PC-3 (cell line): ENCODE measurements around the gene SAMD11.

ENCODE experiments used
- EZH2 ChIP-seq: fragments of 300-600 bp; sonication (generic); IDR thresholded peaks from one replicate; pipeline ENCODE4 v1.6.1; 2017; ENCODE audit warnings: antibody characterized with exemption, mild to moderate bottlenecking, low read length; ENCODE audit not compliant: unreplicated experiment
- EZH2phosphoT487 ChIP-seq: fragments of 300-600 bp; sonication (generic); IDR thresholded peaks from 2 replicates; pipeline ENCODE4 v1.6.1; 2018; ENCODE audit warnings: mild to moderate bottlenecking, antibody characterized with exemption, low read length, borderline replicate concordance
- TF ChIP-seq, protein P1 (sequence below): fragments of 300-600 bp; sonication (generic); conservative IDR thresholded peaks from 2 replicates; pipeline ENCODE4 v1.5.1; 2017; ENCODE audit warnings: antibody characterized with exemption, low read depth, mild to moderate bottlenecking, low read length

DNA sequence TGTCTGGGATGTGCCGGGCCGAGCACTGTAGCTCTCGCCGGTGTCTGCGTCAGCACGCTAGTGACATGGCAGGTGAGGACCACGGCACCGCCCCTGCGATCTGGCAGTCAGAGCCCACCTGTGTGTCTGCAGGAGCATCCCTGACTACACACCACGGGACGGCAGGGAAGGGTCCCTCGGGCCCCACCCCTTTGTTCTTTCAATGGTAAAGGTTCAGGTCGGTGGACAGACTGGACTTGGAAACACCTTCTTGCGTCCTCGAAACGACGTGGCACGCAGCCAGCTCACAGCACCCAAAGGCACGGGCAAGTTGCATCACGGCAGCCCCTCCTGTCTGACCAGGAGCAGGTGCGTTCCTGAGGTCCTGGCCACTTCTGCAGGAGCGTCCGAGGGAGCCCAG lies 3.7 kb upstream of the SAMD11 start:
- TF ChIP-seq, protein P1, sequence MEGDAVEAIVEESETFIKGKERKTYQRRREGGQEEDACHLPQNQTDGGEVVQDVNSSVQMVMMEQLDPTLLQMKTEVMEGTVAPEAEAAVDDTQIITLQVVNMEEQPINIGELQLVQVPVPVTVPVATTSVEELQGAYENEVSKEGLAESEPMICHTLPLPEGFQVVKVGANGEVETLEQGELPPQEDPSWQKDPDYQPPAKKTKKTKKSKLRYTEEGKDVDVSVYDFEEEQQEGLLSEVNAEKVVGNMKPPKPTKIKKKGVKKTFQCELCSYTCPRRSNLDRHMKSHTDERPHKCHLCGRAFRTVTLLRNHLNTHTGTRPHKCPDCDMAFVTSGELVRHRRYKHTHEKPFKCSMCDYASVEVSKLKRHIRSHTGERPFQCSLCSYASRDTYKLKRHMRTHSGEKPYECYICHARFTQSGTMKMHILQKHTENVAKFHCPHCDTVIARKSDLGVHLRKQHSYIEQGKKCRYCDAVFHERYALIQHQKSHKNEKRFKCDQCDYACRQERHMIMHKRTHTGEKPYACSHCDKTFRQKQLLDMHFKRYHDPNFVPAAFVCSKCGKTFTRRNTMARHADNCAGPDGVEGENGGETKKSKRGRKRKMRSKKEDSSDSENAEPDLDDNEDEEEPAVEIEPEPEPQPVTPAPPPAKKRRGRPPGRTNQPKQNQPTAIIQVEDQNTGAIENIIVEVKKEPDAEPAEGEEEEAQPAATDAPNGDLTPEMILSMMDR = no peak
- TF ChIP-seq EZH2phosphoT487 (no peak), EZH2 (no peak)
